WERI-Rb-1 (cell line): Measurements from ENCODE around the gene CDCP1.

Source experiments
- DNase-seq: peaks from one replicate; pipeline ENCODE4 v3.0.0-alpha.2; 2020
- H3K27ac ChIP-seq: fragments of 250-450 bp; sonication (Bioruptor Pico); 2 replicates; pipeline ENCODE4 v1.5.1; 2020; ENCODE audit warnings: mild to moderate bottlenecking, moderate library complexity
- H3K27me3 ChIP-seq: fragments of 250-450 bp; sonication (Bioruptor Pico); 2 replicates; pipeline ENCODE4 v1.5.1; 2021; ENCODE audit warnings: mild to moderate bottlenecking, low read depth, moderate library complexity; ENCODE audit not compliant: insufficient read depth, severe bottlenecking
- H3K36me3 ChIP-seq: fragments of 250-450 bp; sonication (Bioruptor Pico); 2 replicates; pipeline ENCODE4 v1.5.1; 2020; ENCODE audit warnings: mild to moderate bottlenecking, moderate library complexity
- H3K4me3 ChIP-seq: 2 replicates; pipeline ENCODE4 v1.5.1; 2011; ENCODE audit warnings: low read depth, mild to moderate bottlenecking, control low read depth, low read length
- H3K9me3 ChIP-seq: fragments of 250-450 bp; sonication (Bioruptor Pico); 2 replicates; pipeline ENCODE4 v1.5.1; 2021; ENCODE audit warnings: mild to moderate bottlenecking, moderate library complexity; ENCODE audit not compliant: severe bottlenecking
- CTCF ChIP-seq: IDR thresholded peaks from 2 replicates; pipeline ENCODE4 v1.5.1; 2011; ENCODE audit warnings: low read depth, mild to moderate bottlenecking, control low read depth, inconsistent platforms, low read length

The CDCP1 gene

GRCh38 chr3:45164056-45164455 is 17.9 kb upstream of the CDCP1 start:
- H3K27ac ChIP-seq: no peak overlapping the region
- no peak for DNase-seq

GRCh38 chr3:45163481-45163880 is 17.3 kb upstream of the CDCP1 start:
- no peak for TF ChIP-seq CTCF
- no peak for DNase-seq
- Histone ChIP-seq H3K4me3 (no peak overlapping the region), H3K36me3 (no peaks in the 10 kb centered on the region), H3K27me3 (no peaks in the 10 kb centered on the region), H3K27ac (no peak overlapping the region), H3K9me3 (no peaks in the 10 kb centered on the region)

More at GRCh38 chr3:45164056-45164455, 17.9 kb upstream of the CDCP1 start:
- Histone ChIP-seq H3K27me3 (no peaks in the 10 kb centered on the region), H3K4me3 (no peak overlapping the region), H3K9me3 (no peaks in the 10 kb centered on the region), H3K36me3 (no peaks in the 10 kb centered on the region)
- TF ChIP-seq CTCF: no peak

GRCh38 chr3:45154641-45155147 is 8.5 kb upstream of the CDCP1 start:
- Histone ChIP-seq H3K9me3 (peaks cover 4% of the 10 kb centered on the region), H3K36me3 (no peaks in the 10 kb centered on the region), H3K4me3 (no peak overlapping the region), H3K27me3 (no peaks in the 10 kb centered on the region), H3K27ac (no peak overlapping the region)
- no peak for TF ChIP-seq CTCF
- no peak for DNase-seq

GRCh38 chr3:45153658-45154437 is 7.7 kb upstream of the CDCP1 start:
- no peak for DNase-seq
- Histone ChIP-seq H3K4me3 (no peak overlapping the region), H3K9me3 (peaks cover 4% of the 10 kb centered on the region), H3K27ac (no peak overlapping the region), H3K36me3 (no peaks in the 10 kb centered on the region), H3K27me3 (no peaks in the 10 kb centered on the region)
- no peak for TF ChIP-seq CTCF

- H3K27me3 ChIP-seq: no peaks in the 10 kb centered on the region
- peaks cover 4% of the 10 kb centered on the region for H3K9me3 ChIP-seq
- no peak overlapping the region for H3K4me3 ChIP-seq
- no peak overlapping the region for H3K27ac ChIP-seq
- no peak for TF ChIP-seq CTCF
- no peak for DNase-seq
- H3K36me3 ChIP-seq: no peaks in the 10 kb centered on the region
Observed at GRCh38 chr3:45152307-45152706, 6.1 kb upstream of the CDCP1 start.
